Erythroblast (primary cell): Measurements from ENCODE around the gene GABRG3.

Experiments used
- DNase-seq, 2 experiments: peaks; one replicate each; lab custom pipeline; 2025; lab: John Stamatoyannopoulos, UW
- GATA1 ChIP-seq: IDR thresholded peaks from 2 replicates; pipeline ENCODE4 v1.6.1; 2011; ENCODE audit warnings: low read depth, mild to moderate bottlenecking, control low read depth, low read length, moderate library complexity
- POLR2A ChIP-seq: IDR thresholded peaks from 2 replicates; pipeline ENCODE4 v1.6.1; 2011; ENCODE audit warnings: mild to moderate bottlenecking, low read length

Gene GABRG3

GRCh38 chr15:27028858-27029477 is 58.0 kb downstream of the GABRG3 start:
- no peak for TF ChIP-seq POLR2A
- no peak for TF ChIP-seq GATA1
- DNase-seq, result no peak

- TF ChIP-seq POLR2A (no peak), GATA1 (no peak)
- no peak for DNase-seq
Measured at GRCh38 chr15:27036210-27036609, 65.2 kb downstream of the GABRG3 start.

- no peak for DNase-seq
- TF ChIP-seq POLR2A, result no peak
- TF ChIP-seq GATA1, result no peak
Measured at GRCh38 chr15:27037501-27037900, 66.5 kb downstream of the GABRG3 start.

- TF ChIP-seq POLR2A (no peak), GATA1 (no peak)
- DNase-seq, result no peak
Measured at GRCh38 chr15:27039152-27039551, 68.2 kb downstream of the GABRG3 start.

GRCh38 chr15:27042230-27042629 is 71.2 kb downstream of the GABRG3 start:
- TF ChIP-seq GATA1 (no peak), POLR2A (no peak)
- no peak for DNase-seq

- DNase-seq, result no peak
- TF ChIP-seq GATA1 (no peak), POLR2A (no peak)
Measured at GRCh38 chr15:27042646-27043045, 71.7 kb downstream of the GABRG3 start.

GRCh38 chr15:27043770-27044169 is 72.8 kb downstream of the GABRG3 start:
- no peak for DNase-seq
- no peak for TF ChIP-seq GATA1
- TF ChIP-seq POLR2A, result no peak

GRCh38 chr15:27045796-27046195 is 74.8 kb downstream of the GABRG3 start:
- TF ChIP-seq POLR2A (no peak), GATA1 (no peak)
- DNase-seq, result no peak

GRCh38 chr15:27046880-27047279 is 75.9 kb downstream of the GABRG3 start:
- no peak for DNase-seq
- TF ChIP-seq GATA1 (no peak), POLR2A (no peak)

- no peak for TF ChIP-seq GATA1
- DNase-seq, result no peak
Measured at GRCh38 chr15:27050163-27050562, 79.2 kb downstream of the GABRG3 start.

- TF ChIP-seq POLR2A, result no peak
- TF ChIP-seq GATA1, result no peak
- no peak for DNase-seq
Measured at GRCh38 chr15:27054426-27054825, 83.4 kb downstream of the GABRG3 start.

- TF ChIP-seq GATA1, result no peak
- no peak for TF ChIP-seq POLR2A
- no peak for DNase-seq
Measured at GRCh38 chr15:27057904-27058645, 87.1 kb downstream of the GABRG3 start.

GRCh38 chr15:27058939-27059338 is 88.0 kb downstream of the GABRG3 start:
- DNase-seq, result no peak
- TF ChIP-seq GATA1, result no peak
- TF ChIP-seq POLR2A, result no peak

GRCh38 chr15:27059610-27060202 is 88.7 kb downstream of the GABRG3 start:
- peak; percentile 32 to 60 for DNase-seq
- no peak for TF ChIP-seq POLR2A
- no peak for TF ChIP-seq GATA1
